ENCODE data around the gene EPN1.

DNA sequence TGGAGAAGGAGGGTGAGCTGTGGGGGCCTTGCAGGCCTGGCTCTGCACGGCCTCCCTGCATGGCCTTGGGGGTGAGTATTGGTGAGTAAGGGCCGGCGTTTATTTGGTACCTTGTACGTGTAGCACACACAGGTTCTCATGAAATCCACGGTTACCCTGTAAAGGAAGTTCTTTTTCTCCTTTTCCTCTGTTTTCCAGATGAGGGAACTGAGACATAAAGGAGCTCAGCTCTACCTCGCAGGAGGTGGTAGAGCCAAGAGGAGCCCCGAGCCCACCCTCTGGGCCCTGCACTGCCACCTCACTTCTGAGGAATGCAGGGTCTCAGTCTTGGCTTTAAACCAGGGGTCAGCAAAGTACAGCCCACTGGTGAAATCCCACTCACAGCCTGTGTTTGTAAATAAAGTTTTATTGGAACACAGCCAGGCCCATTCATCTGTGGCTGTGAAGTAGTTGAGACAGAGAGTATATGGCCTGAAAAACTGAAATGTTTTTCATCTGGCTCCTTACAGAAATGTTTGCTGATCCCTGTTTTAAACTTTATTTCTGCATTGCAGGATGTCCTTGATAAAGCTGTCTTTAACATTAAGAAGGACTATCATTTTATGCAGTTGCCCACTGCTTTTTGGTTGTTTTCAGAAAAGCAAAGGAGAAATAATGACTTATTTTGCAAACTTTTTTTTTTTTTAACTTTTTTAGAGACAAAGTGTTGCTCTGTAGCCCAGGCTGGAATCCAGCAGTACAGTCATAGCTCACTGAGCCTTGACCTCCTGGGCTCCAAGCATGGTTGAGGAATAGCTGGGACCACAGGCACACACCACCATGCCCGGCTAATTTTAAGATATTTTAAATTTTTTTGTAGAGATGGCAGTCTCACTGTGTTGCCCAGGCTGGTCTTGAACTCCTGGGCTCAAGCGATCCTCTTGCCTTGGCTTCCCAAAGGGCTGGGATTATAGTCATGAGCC is 6.4 kb downstream of the EPN1 start:
- TF ChIP-seq MAX (IDR thresholded peaks at IDR 0.05) (no peak), GABPA (IDR thresholded peaks at IDR 0.05; ENCODE audit: borderline replicate concordance, insufficient read depth, low read length) (no peak), KDM1A (IDR thresholded peaks at IDR 0.05; ENCODE audit: borderline replicate concordance, low read length) (no peak), POLR2A (IDR thresholded peaks at IDR 0.05; ENCODE audit: control extremely low read depth in 1 of 2, low read depth in 2 of 2, low read length in 2 of 2) (no peak), BRCA1 (IDR thresholded peaks at IDR 0.05; ENCODE audit: low read depth, low read length) (no peak)

Measured in H1 (cell line).